ENCODE measurements around the gene OR2A12.
"Not testable (repeated sequence)": the region's sequence is repeated elsewhere in the genome, so short reads cannot be mapped to it uniquely, and the experiment has no call there.

Gene OR2A12

GRCh38 chr7:144085978-144086377 lies at the start of gene OR2A12:
TSS of gene OR2A12 (plus strand) at chr7:144086278. CDS start at chr7:144095108, 8,830 bp downstream.
- no peak for DNase-seq (ENCODE audit: low read depth)

GRCh38 chr7:144036302-144036885 lies 49.7 kb upstream of the OR2A12 start:
- DNase-seq (ENCODE audit: low read depth): no peak

GRCh38 chr7:144037414-144038035 lies 48.6 kb upstream of the OR2A12 start:
- no peak for DNase-seq (ENCODE audit: low read depth)

GRCh38 chr7:144038887-144039286 lies 47.2 kb upstream of the OR2A12 start:
- no peak for DNase-seq (ENCODE audit: low read depth)

GRCh38 chr7:144048648-144049047 lies 37.4 kb upstream of the OR2A12 start, which contains the start of gene OR2A5:
TSS of gene OR2A5 (plus strand) at chr7:144048948. CDS start at chr7:144050402, 1,454 bp downstream.
- DNase-seq (ENCODE audit: low read depth): no peak

GRCh38 chr7:144049491-144049890 lies 36.6 kb upstream of the OR2A12 start:
- DNase-seq (ENCODE audit: low read depth): no peak

- DNase-seq (ENCODE audit: low read depth): no peak
These were observed 36.0 kb upstream of the OR2A12 start for GRCh38 chr7:144050093-144050492.

GRCh38 chr7:144050884-144051283 lies 35.2 kb upstream of the OR2A12 start:
- not testable (repeated sequence) for DNase-seq (ENCODE audit: low read depth)

- DNase-seq (ENCODE audit: low read depth): no peak
These were observed 28.1 kb upstream of the OR2A12 start for GRCh38 chr7:144057954-144058353.

GRCh38 chr7:144063710-144064109 lies 22.4 kb upstream of the OR2A12 start:
- DNase-seq (ENCODE audit: low read depth): no peak

- no peak for DNase-seq (ENCODE audit: low read depth)
These were observed 16.6 kb upstream of the OR2A12 start, which contains the start of gene OR2A25 for GRCh38 chr7:144069511-144069910. TSS of gene OR2A25 (plus strand) at chr7:144069811. CDS start at chr7:144074220, 4,409 bp downstream.

- DNase-seq (ENCODE audit: low read depth): no peak
These were observed 16.1 kb upstream of the OR2A12 start for GRCh38 chr7:144069953-144070352.

GRCh38 chr7:144074374-144074773 lies 11.7 kb upstream of the OR2A12 start:
- no peak for DNase-seq (ENCODE audit: low read depth)

GRCh38 chr7:144086730-144087129 lies 652 bp downstream of the OR2A12 start:
- DNase-seq (ENCODE audit: low read depth): no peak

GRCh38 chr7:144087230-144087629 lies 1.2 kb downstream of the OR2A12 start:
- DNase-seq (ENCODE audit: low read depth): no peak

GRCh38 chr7:144090667-144091066 lies 4.6 kb downstream of the OR2A12 start:
- no peak for DNase-seq (ENCODE audit: low read depth)

- no peak for DNase-seq (ENCODE audit: low read depth)
These were observed 12.7 kb downstream of the OR2A12 start for GRCh38 chr7:144098776-144099175.

- no peak for DNase-seq (ENCODE audit: low read depth)
These were observed 14.5 kb downstream of the OR2A12 start for GRCh38 chr7:144100607-144101006.

GRCh38 chr7:144102041-144102440 lies 16.0 kb downstream of the OR2A12 start:
- DNase-seq (ENCODE audit: low read depth): no peak

- DNase-seq (ENCODE audit: low read depth): no peak
These were observed 19.1 kb downstream of the OR2A12 start for GRCh38 chr7:144105211-144105610.

GRCh38 chr7:144109283-144109682 lies 23.2 kb downstream of the OR2A12 start, which contains the start of gene OR2A2:
TSS of gene OR2A2 (plus strand) at chr7:144109583. CDS start at chr7:144109583, 0 bp downstream.
- no peak for DNase-seq (ENCODE audit: low read depth)

GRCh38 chr7:144110272-144110671 lies 24.2 kb downstream of the OR2A12 start:
- DNase-seq (ENCODE audit: low read depth): no peak

GRCh38 chr7:144113651-144114050 lies 27.6 kb downstream of the OR2A12 start:
- no peak for DNase-seq (ENCODE audit: low read depth)

- DNase-seq (ENCODE audit: low read depth): no peak
These were observed 32.3 kb downstream of the OR2A12 start for GRCh38 chr7:144118341-144118740.
